K562 (cell line): ENCODE data around the gene TBPL2. TPM values are rescaled to one million over a fixed set of nuclear protein-coding genes. Genes with fewer than 3 reads are reported as not detected.

Source experiments
- ARHGAP35 ChIP-seq: fragments of 450-650 bp; IDR thresholded peaks from 2 replicates; pipeline ENCODE4 v1.6.1; 2018; ENCODE audit not compliant: partially characterized antibody
- CBFA2T3 ChIP-seq: fragments of 450-650 bp; IDR thresholded peaks from 2 replicates; pipeline ENCODE4 v1.6.1; 2017
- CC2D1A ChIP-seq: fragments of 450-650 bp; IDR thresholded peaks from 2 replicates; pipeline ENCODE4 v1.6.1; 2017; ENCODE audit warnings: mild to moderate bottlenecking
- FOXA3 ChIP-seq, 2 experiments: fragments of 450-650 bp in 1 of 2; sonication (generic) in 1 of 2; formaldehyde crosslinking; IDR thresholded peaks in 1 of 2; conservative IDR thresholded peaks in 1 of 2; 2 replicates each; pipeline versions ENCODE4 v1.4.0 to v1.8.0; 2020 to 2022; ENCODE audit warnings: mild to moderate bottlenecking in 2 of 2, missing genetic modification reagents in 1 of 2
- MCM5 ChIP-seq: fragments of 450-650 bp; IDR thresholded peaks from 2 replicates; pipeline ENCODE4 v1.6.1; 2016; ENCODE audit warnings: low read depth
- MED1 ChIP-seq: sonication (generic); formaldehyde crosslinking; IDR thresholded peaks from 2 replicates; pipeline ENCODE4 v1.8.1; 2023; ENCODE audit warnings: missing genetic modification reagents, borderline replicate concordance
- MTA3 ChIP-seq: fragments of 450-650 bp; formaldehyde crosslinking; IDR thresholded peaks from 2 replicates; pipeline ENCODE4 v1.6.1; 2017; ENCODE audit warnings: mild to moderate bottlenecking, borderline replicate concordance
- NFIC ChIP-seq: fragments of 450-650 bp; IDR thresholded peaks from 2 replicates; pipeline ENCODE4 v1.6.1; 2017; ENCODE audit warnings: mild to moderate bottlenecking, inconsistent platforms
- NONO ChIP-seq, 2 experiments: fragments of 200-400 bp in 1 of 2; fragments of 450-650 bp in 1 of 2; formaldehyde crosslinking in 1 of 2; IDR thresholded peaks; 2 replicates each; pipeline ENCODE4 v1.6.1; 2017; ENCODE audit warnings: low read depth in 2 of 2, mild to moderate bottlenecking in 2 of 2, moderate library complexity in 2 of 2, low read length in 1 of 2
- PML ChIP-seq: IDR thresholded peaks from 2 replicates; pipeline ENCODE4 v1.6.1; 2012; ENCODE audit warnings: low read length, inconsistent platforms
- PRMT5 ChIP-seq: sonication (generic); formaldehyde crosslinking; IDR thresholded peaks from 2 replicates; pipeline ENCODE4 v1.5.0; 2020; ENCODE audit warnings: missing genetic modification reagents
- RB1 ChIP-seq: fragments of 450-650 bp; IDR thresholded peaks from 2 replicates; pipeline ENCODE4 v1.6.1; 2017; ENCODE audit warnings: low read depth, mild to moderate bottlenecking
- RBM17 ChIP-seq: fragments of 200-400 bp; formaldehyde crosslinking; IDR thresholded peaks from 2 replicates; pipeline ENCODE4 v1.6.1; 2017; ENCODE audit warnings: low read depth, mild to moderate bottlenecking, low read length, borderline replicate concordance
- SMAD1 ChIP-seq: fragments of 150-350 bp; IDR thresholded peaks from 2 replicates; pipeline ENCODE4 v1.6.1; 2014; ENCODE audit warnings: low read length, low read depth; ENCODE audit not compliant: partially characterized antibody
- SMAD3 ChIP-seq: fragments of 450-650 bp; formaldehyde crosslinking; conservative IDR thresholded peaks from 2 replicates; pipeline ENCODE4 v1.4.0; 2020; ENCODE audit warnings: mild to moderate bottlenecking
- SOX6 ChIP-seq: fragments of 450-650 bp; IDR thresholded peaks from 2 replicates; pipeline ENCODE4 v1.6.1; 2014; ENCODE audit warnings: mild to moderate bottlenecking
- SRSF7 ChIP-seq: fragments of 200-400 bp; formaldehyde crosslinking; optimal IDR thresholded peaks from 2 replicates; pipeline ENCODE3; 2017; ENCODE audit warnings: mild to moderate bottlenecking, low read depth, low read length
- TEAD1 ChIP-seq, 2 experiments: fragments of 450-650 bp in 1 of 2; sonication (generic) in 1 of 2; formaldehyde crosslinking; IDR thresholded peaks; 2 replicates each; pipeline versions ENCODE4 v1.4.0 to v1.8.0; 2020 to 2022; ENCODE audit warnings: mild to moderate bottlenecking in 2 of 2, missing genetic modification reagents in 1 of 2
- TEAD4 ChIP-seq, 2 experiments: sonication (generic) in 1 of 2; formaldehyde crosslinking in 1 of 2; IDR thresholded peaks; 2 replicates each; pipeline versions ENCODE4 v1.6.1 to v1.8.0; 2012 to 2022; ENCODE audit warnings: borderline replicate concordance in 1 of 2, inconsistent platforms in 1 of 2, low read length in 1 of 2, mild to moderate bottlenecking in 1 of 2, missing genetic modification reagents in 1 of 2
- XRCC4 ChIP-seq: IDR thresholded peaks from one replicate; pipeline ENCODE4 v1.6.1; 2011; ENCODE audit not compliant: insufficient read depth, insufficient read length; ENCODE audit errors: extremely low read depth
- ZFPM2 ChIP-seq: fragments of 250-450 bp; sonication (Bioruptor Pico); IDR thresholded peaks from 2 replicates; pipeline ENCODE4 v1.5.1; 2022; ENCODE audit warnings: mild to moderate bottlenecking
- ZKSCAN8 ChIP-seq: fragments of 200-800 bp; sonication (Bioruptor generic); IDR thresholded peaks from 2 replicates; pipeline ENCODE4 v1.6.1; 2016; ENCODE audit warnings: missing genetic modification characterization, missing compliant biosample characterization
- ZNF143 ChIP-seq: sonication (generic); formaldehyde crosslinking; IDR thresholded peaks from 2 replicates; pipeline ENCODE4 v1.9.0; 2022; ENCODE audit warnings: mild to moderate bottlenecking, missing genetic modification reagents
- polyA plus RNA-seq, 8 experiments: library from polyadenylated mRNA; depleted of rRNA in 4 of 8; stranded (reverse) in 5 of 8; unstranded in 3 of 8; fragments of >200 nt; fragmentation: Nextera tagmentation in 2 of 8; fragmentation: Illumina TruSeq in 1 of 8; extraction: Ambion mirVana in 2 of 8; extraction: Trizol in 1 of 8; gene quantifications; 2 replicates each; pipeline versions ENCODE4 v1.2.1 to v1.2.3, GENCODE V29; 2011 to 2014; ENCODE audit warnings: inconsistent platforms in 1 of 8, missing spikeins in 1 of 8
- total RNA-seq, 7 experiments: library from RNA; depleted of rRNA in 6 of 7; stranded (reverse); fragments of >200 nt in 6 of 7; fragmentation: Illumina TruSeq in 2 of 7; extraction: Trizol in 2 of 7; gene quantifications; 2 replicates each; pipeline versions ENCODE4 v1.2.1 to v1.2.3, GENCODE V29; 2011 to 2021; ENCODE audit warnings: low replicate concordance in 1 of 7
- TF ChIP-seq, protein P1 (sequence below): fragments of 200-800 bp; sonication (Bioruptor generic); IDR thresholded peaks from 2 replicates; pipeline ENCODE4 v1.6.1; 2017; ENCODE audit warnings: missing genetic modification characterization, missing compliant biosample characterization
- TF ChIP-seq, protein P2 (sequence below): fragments of 250-450 bp; sonication (Bioruptor Pico); IDR thresholded peaks from 2 replicates; pipeline ENCODE4 v1.5.0; 2021
- TF ChIP-seq, protein P3 (sequence below): fragments of 200-800 bp; sonication (Bioruptor generic); IDR thresholded peaks from 2 replicates; pipeline ENCODE4 v1.6.1; 2017; ENCODE audit warnings: missing genetic modification characterization, missing compliant biosample characterization

The TBPL2 gene
- total and polyA plus RNA-seq, 9 of the 15 experiments (the other 6 are each of a cell fraction or from before 2014, with no cell fraction given), result not detected

DNA sequence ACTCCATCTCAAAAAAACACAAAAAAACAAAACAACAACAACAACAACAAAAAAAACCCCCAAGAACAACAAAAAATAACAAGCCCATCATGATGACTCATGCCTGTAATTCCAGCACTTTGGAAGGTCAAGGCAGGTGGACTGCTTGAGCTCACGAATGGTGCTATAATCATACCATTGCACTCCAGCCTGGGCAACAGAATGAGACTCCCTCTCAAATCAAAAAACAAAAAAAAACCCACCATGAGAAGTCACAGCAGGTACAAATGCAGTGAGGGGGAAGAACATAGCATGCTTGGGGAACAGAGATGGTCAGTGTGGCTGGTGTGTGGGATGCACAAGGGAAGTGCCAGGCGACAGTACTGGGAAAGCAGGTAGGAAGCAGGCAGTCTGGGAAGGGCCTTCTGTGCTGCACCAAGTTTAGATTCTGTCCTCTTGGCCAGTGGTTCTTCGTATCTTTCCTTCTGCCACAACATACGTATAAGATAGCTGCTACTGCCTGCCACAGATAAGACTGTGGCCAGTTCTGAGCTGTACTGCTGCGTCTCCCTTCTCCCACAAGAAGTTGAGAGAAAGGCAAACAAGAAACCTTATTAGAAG is 56.8 kb downstream of the TBPL2 start (continued):
- TF ChIP-seq PRMT5 (CRISPR knock-in tag), result no peak
- peak; percentile 86 for TF ChIP-seq NFIC
- TF ChIP-seq ZNF143 (CRISPR knock-in tag), result no peak
- TF ChIP-seq CC2D1A, result peak; percentile 83; the same call in 1 of the 2 replicates
- no peak for TF ChIP-seq RBM17
- no peak for TF ChIP-seq MED1 (CRISPR knock-in tag)
- TF ChIP-seq ARHGAP35, result peak; percentile 63
- TF ChIP-seq XRCC4, result no peak
- TF ChIP-seq FOXA3 (CRISPR knock-in tag; conservative IDR thresholded peaks at IDR 0.05 in 1 of 2, IDR thresholded peaks at IDR 0.05 in 1 of 2), result peak in 1 of 2 experiments; percentile 64; a peak in 2 of 4 replicates
- TF ChIP-seq ZFPM2 (CRISPR knock-in tag), result no peak
- peak; percentile 98 for TF ChIP-seq CBFA2T3
- TF ChIP-seq ZKSCAN8 (CRISPR knock-in tag), result no peak
- TF ChIP-seq NONO (IDR thresholded peaks at IDR 0.05; ENCODE audit: low read depth in 2 of 2, low read length in 1 of 2), result no peak
- no peak for TF ChIP-seq SRSF7
- no peak for TF ChIP-seq MCM5
- TF ChIP-seq, protein P1, sequence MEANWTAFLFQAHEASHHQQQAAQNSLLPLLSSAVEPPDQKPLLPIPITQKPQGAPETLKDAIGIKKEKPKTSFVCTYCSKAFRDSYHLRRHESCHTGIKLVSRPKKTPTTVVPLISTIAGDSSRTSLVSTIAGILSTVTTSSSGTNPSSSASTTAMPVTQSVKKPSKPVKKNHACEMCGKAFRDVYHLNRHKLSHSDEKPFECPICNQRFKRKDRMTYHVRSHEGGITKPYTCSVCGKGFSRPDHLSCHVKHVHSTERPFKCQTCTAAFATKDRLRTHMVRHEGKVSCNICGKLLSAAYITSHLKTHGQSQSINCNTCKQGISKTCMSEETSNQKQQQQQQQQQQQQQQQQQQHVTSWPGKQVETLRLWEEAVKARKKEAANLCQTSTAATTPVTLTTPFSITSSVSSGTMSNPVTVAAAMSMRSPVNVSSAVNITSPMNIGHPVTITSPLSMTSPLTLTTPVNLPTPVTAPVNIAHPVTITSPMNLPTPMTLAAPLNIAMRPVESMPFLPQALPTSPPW (CRISPR knock-in tag), result peak; percentile 48; the same call in 1 of the 2 replicates
- peak; percentile 74; the same call in 1 of the 2 replicates for TF ChIP-seq SMAD3 (CRISPR knock-in tag)
- TF ChIP-seq TEAD4 (IDR thresholded peaks at IDR 0.05; ENCODE audit: low read length), result peak; percentile 98
- TF ChIP-seq TEAD4 (CRISPR knock-in tag; IDR thresholded peaks at IDR 0.05; ENCODE audit: borderline replicate concordance), result no peak
- peak; percentile 95 for TF ChIP-seq PML
- TF ChIP-seq, protein P2, sequence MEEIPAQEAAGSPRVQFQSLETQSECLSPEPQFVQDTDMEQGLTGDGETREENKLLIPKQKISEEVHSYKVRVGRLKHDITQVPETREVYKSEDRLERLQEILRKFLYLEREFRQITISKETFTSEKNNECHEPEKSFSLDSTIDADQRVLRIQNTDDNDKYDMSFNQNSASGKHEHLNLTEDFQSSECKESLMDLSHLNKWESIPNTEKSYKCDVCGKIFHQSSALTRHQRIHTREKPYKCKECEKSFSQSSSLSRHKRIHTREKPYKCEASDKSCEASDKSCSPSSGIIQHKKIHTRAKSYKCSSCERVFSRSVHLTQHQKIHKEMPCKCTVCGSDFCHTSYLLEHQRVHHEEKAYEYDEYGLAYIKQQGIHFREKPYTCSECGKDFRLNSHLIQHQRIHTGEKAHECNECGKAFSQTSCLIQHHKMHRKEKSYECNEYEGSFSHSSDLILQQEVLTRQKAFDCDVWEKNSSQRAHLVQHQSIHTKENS (CRISPR knock-in tag), result no peak
- TF ChIP-seq, protein P3, sequence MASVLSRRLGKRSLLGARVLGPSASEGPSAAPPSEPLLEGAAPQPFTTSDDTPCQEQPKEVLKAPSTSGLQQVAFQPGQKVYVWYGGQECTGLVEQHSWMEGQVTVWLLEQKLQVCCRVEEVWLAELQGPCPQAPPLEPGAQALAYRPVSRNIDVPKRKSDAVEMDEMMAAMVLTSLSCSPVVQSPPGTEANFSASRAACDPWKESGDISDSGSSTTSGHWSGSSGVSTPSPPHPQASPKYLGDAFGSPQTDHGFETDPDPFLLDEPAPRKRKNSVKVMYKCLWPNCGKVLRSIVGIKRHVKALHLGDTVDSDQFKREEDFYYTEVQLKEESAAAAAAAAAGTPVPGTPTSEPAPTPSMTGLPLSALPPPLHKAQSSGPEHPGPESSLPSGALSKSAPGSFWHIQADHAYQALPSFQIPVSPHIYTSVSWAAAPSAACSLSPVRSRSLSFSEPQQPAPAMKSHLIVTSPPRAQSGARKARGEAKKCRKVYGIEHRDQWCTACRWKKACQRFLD (CRISPR knock-in tag), result peak; percentile 68; the same call in 1 of the 2 replicates
- peak; percentile 68; the same call in 1 of the 2 replicates for TF ChIP-seq MTA3
- TF ChIP-seq SOX6, result peak; percentile 88
- TF ChIP-seq TEAD1 (CRISPR knock-in tag; IDR thresholded peaks at IDR 0.05), result 0 out of 4 replicates have a peak, but pooled peaks of 1 of the 2 experiments have one; percentile 19
- TF ChIP-seq RB1, result 0 out of 2 replicates have a peak, but pooled peaks have one; percentile 12
- TF ChIP-seq SMAD1, result no peak
